Mucosa of descending colon (tissue), 3 donors: ENCODE measurements around the gene CLCN1. TPM values are rescaled to one million over a fixed set of nuclear protein-coding genes. Genes with fewer than 3 reads are reported as not detected.

Source experiments
- ATAC-seq: fragments of 200-7000 bp; cut with Tn5 transposase; one replicate; pipeline ENCODE4 v1.9.1; 2020; ENCODE audit warnings: mild to moderate bottlenecking, moderate library complexity
- DNase-seq, 3 donors: peaks; one replicate each; pipeline ENCODE4 v3.0.0-alpha.2; 2020
- H3K36me3 ChIP-seq: fragments of 200-600 bp; one replicate; pipeline ENCODE4 v1.8.0; 2021; ENCODE audit warnings: low read depth, mild to moderate bottlenecking
- H3K4me1 ChIP-seq: fragments of 200-600 bp; one replicate; pipeline ENCODE4 v1.8.0; 2021; ENCODE audit warnings: low read depth, mild to moderate bottlenecking
- H3K4me3 ChIP-seq: fragments of 200-600 bp; one replicate; pipeline ENCODE4 v1.8.0; 2021; ENCODE audit warnings: mild to moderate bottlenecking
- H3K9me3 ChIP-seq: fragments of 200-600 bp; one replicate; pipeline ENCODE4 v1.8.0; 2021; ENCODE audit warnings: mild to moderate bottlenecking
- intact Hi-C, 2 donors: fragments of 100-400 bp; cut with DNase I in 1 of 2; cut with micrococcal nuclease in 1 of 2; formaldehyde crosslinking; loops; one replicate each; pipeline versions ENCODE4 v1.11.0 to v1.11.1; 2022; cut with DNase I, micrococcal nuclease
- total RNA-seq, 3 donors: library from RNA; stranded (reverse); fragmentation: NEBNext Ultra II Directional in 2 of 3; extraction: Animal tissue kit (Norgen Biotek cat#: 25700) in 2 of 3; gene quantifications; one replicate each; pipeline versions ENCODE4 v1.2.1 to v1.2.4, GENCODE V29; 2021 to 2023
- TF ChIP-seq, protein P1 (sequence below): fragments of 200-600 bp; IDR thresholded peaks from one replicate; pipeline ENCODE4 v1.8.0; 2022; ENCODE audit warnings: antibody characterized with exemption, mild to moderate bottlenecking
- donor health status: DM: no; HTN: no; CAD: no; lungs with moderate emphysema.
- donor health status: DM: no; HTN: no; CAD: no.
- donor health status: DM: no; HTN: yes; CAD: no.

Gene CLCN1
- total RNA-seq, 3 donors from 2014 or later, result not detected

DNA sequence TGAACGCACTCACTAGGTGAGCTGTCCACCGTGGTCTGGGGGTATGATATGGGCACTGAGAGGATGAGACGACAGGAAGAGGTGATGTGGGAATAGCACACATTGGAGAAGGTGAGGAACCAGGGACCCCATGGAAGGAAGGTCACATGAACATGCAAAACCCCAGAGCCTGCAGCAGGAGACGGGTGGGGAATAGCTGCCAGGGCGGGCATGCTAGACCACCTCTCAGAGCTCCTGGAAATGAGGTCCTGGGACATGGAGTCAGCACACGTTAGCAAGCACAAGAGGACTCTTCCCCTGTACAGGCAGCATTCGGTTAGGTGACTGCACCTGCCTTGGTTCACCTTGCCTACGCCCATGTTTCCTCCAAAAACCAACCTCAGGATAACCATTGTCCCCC lies 38.5 kb downstream of the CLCN1 start:
- TF ChIP-seq, protein P1, sequence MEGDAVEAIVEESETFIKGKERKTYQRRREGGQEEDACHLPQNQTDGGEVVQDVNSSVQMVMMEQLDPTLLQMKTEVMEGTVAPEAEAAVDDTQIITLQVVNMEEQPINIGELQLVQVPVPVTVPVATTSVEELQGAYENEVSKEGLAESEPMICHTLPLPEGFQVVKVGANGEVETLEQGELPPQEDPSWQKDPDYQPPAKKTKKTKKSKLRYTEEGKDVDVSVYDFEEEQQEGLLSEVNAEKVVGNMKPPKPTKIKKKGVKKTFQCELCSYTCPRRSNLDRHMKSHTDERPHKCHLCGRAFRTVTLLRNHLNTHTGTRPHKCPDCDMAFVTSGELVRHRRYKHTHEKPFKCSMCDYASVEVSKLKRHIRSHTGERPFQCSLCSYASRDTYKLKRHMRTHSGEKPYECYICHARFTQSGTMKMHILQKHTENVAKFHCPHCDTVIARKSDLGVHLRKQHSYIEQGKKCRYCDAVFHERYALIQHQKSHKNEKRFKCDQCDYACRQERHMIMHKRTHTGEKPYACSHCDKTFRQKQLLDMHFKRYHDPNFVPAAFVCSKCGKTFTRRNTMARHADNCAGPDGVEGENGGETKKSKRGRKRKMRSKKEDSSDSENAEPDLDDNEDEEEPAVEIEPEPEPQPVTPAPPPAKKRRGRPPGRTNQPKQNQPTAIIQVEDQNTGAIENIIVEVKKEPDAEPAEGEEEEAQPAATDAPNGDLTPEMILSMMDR, result no peak
- intact Hi-C loops, result no loop called here
- Histone ChIP-seq H3K36me3 (no peaks in the 10 kb centered on the region), H3K4me3 (no peak overlapping the region), H3K9me3 (no peaks in the 10 kb centered on the region), H3K4me1 (no peaks in the 10 kb centered on the region)
- DNase-seq, result no peak
- no peak for ATAC-seq

DNA sequence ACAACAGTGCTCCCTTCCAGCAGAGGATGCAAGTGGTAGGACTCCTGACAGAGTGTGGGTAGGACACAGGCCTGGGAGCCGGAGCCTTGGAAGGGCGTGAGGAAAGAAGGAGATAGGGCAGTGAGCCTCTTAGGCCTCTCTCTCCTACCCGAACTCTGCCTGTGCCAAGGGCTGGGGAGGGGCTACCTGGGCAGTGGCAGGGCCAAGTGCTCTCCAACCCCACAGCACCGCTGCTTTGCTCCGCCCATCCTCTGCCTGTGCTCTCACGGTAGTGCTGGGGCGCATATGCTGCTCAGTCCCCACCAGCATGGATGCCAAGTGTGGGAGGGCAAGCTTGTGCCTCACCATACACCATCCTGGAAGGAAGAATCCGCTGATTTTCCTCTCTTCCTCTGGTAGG lies 39.1 kb downstream of the CLCN1 start:
- intact Hi-C loops, result no loop called here
- TF ChIP-seq, protein P1, result no peak
- Histone ChIP-seq H3K4me3 (no peak overlapping the region), H3K9me3 (no peaks in the 10 kb centered on the region), H3K36me3 (no peaks in the 10 kb centered on the region), H3K4me1 (no peaks in the 10 kb centered on the region)
- DNase-seq (no peak), ATAC-seq (peak; percentile 12)

DNA sequence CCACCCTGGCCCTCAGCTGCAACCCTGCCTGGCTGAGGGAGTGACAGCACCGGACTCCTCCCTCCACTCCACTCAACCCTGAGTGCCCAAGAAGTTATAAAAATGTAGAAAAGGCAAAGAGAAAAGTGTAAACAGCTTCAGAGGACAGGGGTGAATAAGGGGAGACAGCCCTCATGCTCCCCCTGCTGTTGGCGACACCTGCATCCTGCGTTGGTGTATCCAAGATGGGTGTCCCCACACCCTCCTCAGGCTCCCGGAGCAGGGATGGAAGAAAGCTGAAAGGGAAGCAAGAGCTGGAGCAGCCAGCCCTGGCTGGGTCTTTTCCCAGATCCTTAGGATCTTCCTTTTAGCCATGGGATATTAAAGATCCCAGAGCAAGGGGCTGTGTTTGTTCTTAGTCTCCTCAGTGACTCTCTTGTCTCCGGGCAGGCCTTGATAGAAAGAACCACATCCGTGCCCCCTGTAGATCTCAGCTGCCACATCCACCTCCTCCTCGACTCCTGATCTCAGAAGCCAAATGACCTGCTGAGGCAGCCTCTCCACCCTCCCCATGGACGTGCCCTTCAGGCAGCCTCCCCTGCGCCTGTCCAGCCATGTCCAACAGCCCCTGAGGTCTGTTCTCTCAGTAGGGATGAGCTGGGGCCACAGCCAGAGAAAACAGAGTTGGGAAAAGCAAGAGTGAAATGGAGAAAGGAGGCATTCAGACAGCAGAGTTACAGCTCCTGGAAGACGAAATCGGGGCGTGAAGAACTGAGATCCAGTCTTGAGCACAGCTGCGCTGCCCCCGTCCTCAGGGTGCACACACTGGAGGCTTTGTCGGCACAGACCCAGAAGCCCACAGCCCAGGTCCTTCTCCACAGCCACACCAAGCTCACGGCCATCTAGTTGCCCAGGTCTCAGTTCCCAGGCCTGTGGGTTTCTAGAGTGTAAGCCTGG lies 39.8 kb downstream of the CLCN1 start:
- TF ChIP-seq, protein P1, result no peak
- DNase-seq (no peak), ATAC-seq (no peak)
- intact Hi-C loops, result no loop called here
- H3K36me3 ChIP-seq, result no peaks in the 10 kb centered on the region
- no peaks in the 10 kb centered on the region for H3K4me1 ChIP-seq
- H3K4me3 ChIP-seq, result no peak overlapping the region
- H3K9me3 ChIP-seq, result no peaks in the 10 kb centered on the region

DNA sequence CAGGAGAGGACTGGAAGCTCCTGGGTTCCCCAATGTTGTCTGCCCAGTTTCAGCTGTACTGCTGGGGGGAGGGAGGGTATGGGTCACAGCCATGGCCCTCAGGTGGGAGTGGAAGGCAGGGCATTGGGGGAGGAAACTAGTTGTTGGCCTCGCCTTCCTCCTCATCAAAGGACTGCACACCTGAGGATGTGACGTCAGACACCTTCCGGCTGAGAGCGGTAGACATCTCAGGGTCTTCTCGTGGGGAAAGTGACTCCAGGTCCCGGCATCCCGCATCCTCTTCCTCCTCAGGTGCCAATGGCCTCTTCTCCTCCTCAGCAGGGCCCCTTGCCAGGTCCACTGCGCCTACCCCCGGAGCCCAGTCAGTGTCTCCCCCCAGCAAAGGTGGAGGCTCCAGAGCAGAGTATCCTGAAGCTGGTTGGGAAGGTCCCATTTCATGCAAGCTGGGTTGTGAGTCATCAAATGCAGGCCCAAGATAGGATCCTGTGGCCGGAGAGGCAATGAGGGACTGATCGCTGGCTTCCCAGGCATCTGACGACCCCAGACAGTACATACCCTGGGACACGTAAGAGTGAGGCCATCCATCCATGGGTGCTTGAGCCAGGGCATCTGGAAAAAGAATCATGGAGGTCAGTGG lies 40.6 kb downstream of the CLCN1 start:
- Histone ChIP-seq H3K36me3 (no peaks in the 10 kb centered on the region), H3K4me3 (no peak overlapping the region), H3K4me1 (no peaks in the 10 kb centered on the region), H3K9me3 (no peaks in the 10 kb centered on the region)
- ATAC-seq, result no peak
- intact Hi-C loops, result no loop called here
- DNase-seq, result no peak
- TF ChIP-seq, protein P1, result no peak

DNA sequence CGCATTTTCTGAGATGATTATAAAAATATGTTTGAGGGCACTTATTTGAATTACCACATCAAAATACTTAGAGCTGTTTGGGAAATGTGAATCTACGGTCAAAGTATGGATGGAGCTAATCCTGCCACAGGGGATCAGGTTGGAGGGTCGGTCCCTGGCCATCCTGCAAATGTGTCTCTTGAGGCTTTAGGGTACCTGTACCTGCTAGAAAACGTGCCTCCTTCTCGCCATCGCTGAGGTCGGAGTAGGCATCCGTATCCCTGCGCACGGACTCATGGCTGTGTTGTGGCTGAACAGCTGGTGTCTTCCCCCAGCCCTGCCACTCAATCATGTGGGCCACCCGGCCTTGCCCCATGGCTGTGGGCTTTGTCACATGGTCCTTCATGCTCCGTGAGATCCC lies 42.7 kb downstream of the CLCN1 start:
- no peaks in the 10 kb centered on the region for H3K36me3 ChIP-seq
- H3K4me3 ChIP-seq, result no peak overlapping the region
- TF ChIP-seq, protein P1, result no peak
- H3K9me3 ChIP-seq, result no peaks in the 10 kb centered on the region
- DNase-seq, result no peak
- ATAC-seq, result no peak
- peaks cover 6% of the 10 kb centered on the region for H3K4me1 ChIP-seq
- intact Hi-C loops, result no loop called here
